Panc1 (cell line): ENCODE data around the gene RAI1.

Experiments used
- POLR2AphosphoS5 ChIP-seq: IDR thresholded peaks from 2 replicates; pipeline ENCODE4 v1.6.1; 2012; ENCODE audit warnings: mild to moderate bottlenecking, low read depth, low read length, moderate library complexity
- REST ChIP-seq, 2 experiments: IDR thresholded peaks; 2 replicates each; pipeline ENCODE4 v1.6.1; 2011 to 2012; ENCODE audit warnings: low read depth in 2 of 2, control low read depth in 1 of 2, low read length in 1 of 2, mild to moderate bottlenecking in 1 of 2, moderate library complexity in 1 of 2; ENCODE audit not compliant: insufficient read depth in 1 of 2
- TF ChIP-seq, protein P1 (sequence below): fragments of 450-650 bp; IDR thresholded peaks from 2 replicates; pipeline ENCODE4 v1.5.1; 2017; ENCODE audit warnings: mild to moderate bottlenecking

GRCh38 chr17:17663160-17664063, 17.8 kb upstream of the RAI1 start:
- TF ChIP-seq, protein P1, sequence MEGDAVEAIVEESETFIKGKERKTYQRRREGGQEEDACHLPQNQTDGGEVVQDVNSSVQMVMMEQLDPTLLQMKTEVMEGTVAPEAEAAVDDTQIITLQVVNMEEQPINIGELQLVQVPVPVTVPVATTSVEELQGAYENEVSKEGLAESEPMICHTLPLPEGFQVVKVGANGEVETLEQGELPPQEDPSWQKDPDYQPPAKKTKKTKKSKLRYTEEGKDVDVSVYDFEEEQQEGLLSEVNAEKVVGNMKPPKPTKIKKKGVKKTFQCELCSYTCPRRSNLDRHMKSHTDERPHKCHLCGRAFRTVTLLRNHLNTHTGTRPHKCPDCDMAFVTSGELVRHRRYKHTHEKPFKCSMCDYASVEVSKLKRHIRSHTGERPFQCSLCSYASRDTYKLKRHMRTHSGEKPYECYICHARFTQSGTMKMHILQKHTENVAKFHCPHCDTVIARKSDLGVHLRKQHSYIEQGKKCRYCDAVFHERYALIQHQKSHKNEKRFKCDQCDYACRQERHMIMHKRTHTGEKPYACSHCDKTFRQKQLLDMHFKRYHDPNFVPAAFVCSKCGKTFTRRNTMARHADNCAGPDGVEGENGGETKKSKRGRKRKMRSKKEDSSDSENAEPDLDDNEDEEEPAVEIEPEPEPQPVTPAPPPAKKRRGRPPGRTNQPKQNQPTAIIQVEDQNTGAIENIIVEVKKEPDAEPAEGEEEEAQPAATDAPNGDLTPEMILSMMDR: no peak
- TF ChIP-seq REST (IDR thresholded peaks at IDR 0.05; ENCODE audit: insufficient read depth in 1 of 2, low read depth in 2 of 2, low read length in 1 of 2): no peak
- no peak for TF ChIP-seq POLR2AphosphoS5
